Activated T-helper 1 cell treated with Interleukin-2 at 50 U/mL for 16 hours (primary cell): ENCODE data around the gene STX2.

Experiments used
- DNase-seq: peaks from one replicate; pipeline ENCODE4 v3.0.0-alpha.2; 2020; ENCODE audit warnings: low read depth

Gene STX2

DNA sequence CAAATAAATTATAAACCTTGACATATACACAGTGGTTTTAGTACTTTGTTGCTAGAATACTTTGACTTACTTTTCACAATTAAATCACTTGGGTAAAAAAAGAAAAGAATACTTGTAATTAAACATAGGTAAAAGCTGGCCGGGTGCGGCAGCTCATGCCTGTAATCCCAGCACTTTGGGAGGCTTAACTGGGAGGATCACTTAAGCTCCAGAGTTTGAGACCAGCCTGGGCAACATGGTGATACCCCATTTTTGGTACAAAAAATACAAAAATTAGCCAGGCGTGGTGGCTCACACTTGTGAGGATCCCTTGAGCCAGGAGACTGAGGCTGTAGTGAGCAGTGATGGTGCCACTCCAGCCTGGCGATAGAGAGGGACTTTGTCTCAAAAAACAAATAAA is 7.8 kb downstream of the STX2 start:
- no peak for DNase-seq

- no peak for DNase-seq
These were observed 8.9 kb downstream of the STX2 start for GRCh38 chr12:130830246-130830551.

DNA sequence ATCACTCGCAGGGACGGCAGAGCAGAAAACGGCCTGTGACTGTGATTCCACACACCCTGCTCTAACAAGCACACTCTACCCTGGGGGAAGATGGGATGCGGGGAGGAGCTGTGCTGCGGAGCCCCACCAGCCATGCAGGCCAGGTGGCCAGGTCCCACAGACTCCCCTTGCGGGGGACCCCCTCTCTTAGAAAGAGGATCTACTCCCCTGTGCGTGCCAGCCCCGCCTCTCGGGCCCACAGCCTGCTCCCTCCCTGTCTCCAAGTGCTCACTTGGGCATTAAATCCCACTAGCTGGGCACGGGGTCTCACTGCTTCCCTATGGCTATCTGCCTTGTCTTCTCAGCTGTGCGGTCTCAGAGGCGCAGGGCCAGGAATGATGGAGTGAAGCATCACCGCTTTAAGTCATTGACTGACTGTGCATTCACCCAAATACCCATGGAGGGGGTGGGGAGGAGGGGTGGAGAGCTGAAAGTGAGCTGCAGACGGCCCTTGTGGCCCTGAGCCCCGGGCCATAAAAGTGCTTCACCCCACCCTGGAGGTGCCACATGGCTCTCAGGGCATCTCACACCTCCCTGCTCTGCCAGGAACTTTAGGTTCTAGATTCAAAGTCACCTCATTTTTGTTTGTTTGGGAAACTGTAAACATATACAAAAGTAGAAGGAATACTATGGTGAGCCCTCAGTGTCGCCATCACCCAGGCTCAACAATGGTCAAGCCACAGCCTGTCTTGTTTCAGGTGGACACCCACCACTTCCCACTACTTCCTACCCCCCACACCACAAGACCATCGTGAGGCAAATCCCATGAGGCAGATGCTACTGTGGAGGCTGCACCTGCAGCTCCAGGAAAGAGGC is 9.4 kb downstream of the STX2 start:
- no peak for DNase-seq

- DNase-seq: no peak
These were observed 10.2 kb downstream of the STX2 start for GRCh38 chr12:130828895-130829294.

DNA sequence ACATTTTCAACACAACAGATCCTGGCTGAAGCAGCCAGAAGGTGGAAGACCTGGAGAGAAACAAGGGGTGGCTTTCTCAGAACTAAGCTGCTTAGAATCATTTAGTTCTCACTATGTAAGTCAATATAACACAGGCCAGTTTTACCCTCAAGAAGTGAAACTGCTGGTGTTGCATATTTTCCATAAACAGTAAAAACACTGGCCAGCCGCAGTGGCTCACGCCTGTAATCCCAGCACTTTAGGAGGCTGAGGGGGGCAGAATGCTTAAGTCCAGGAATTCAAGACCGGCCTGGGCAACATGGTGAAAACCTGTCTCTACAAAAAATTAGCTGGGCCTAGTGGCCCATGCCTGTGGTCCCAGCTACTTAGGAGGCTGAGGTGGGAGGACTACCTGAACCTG is 11.6 kb downstream of the STX2 start:
- no peak for DNase-seq

- DNase-seq: peak; percentile 65
These were observed 12.8 kb downstream of the STX2 start for GRCh38 chr12:130826151-130826801.

DNA sequence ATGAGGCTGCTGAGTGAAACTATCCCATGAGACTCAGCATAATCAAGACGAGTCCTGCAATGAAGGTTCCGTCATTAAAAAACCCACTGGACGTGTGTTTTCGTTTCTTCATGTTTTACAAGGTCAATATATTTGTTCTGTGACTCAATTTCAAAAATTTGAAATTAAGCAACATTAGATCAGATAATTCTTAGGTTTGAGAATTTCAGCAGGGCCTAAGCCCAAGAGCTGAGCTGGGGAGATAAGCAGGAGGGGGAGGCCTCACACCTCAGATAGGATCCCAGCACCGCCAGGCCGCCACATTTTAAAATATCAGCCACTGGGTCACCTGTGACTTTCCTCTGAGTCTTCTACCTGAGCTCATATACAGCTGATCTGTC is 13.3 kb downstream of the STX2 start:
- no peak for DNase-seq

DNA sequence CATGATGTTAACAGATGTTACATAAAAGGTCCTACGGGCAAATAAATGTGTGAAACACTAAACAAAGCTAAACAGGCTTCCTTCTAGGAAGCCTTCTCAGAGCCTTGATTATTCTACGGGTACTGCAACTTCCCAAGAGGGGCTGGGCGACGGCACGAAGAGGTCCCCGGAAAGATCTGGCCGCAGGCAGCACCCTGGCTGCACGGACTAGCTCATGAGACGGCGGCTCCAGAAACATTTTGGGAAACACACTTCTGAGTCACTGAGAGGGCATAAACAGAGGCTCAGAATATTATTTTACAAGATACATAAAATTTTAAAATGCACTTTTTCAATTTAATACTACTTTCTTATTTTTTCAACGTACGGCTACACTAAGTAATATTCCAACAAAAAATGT is 19.4 kb downstream of the STX2 start:
- DNase-seq: no peak

DNA sequence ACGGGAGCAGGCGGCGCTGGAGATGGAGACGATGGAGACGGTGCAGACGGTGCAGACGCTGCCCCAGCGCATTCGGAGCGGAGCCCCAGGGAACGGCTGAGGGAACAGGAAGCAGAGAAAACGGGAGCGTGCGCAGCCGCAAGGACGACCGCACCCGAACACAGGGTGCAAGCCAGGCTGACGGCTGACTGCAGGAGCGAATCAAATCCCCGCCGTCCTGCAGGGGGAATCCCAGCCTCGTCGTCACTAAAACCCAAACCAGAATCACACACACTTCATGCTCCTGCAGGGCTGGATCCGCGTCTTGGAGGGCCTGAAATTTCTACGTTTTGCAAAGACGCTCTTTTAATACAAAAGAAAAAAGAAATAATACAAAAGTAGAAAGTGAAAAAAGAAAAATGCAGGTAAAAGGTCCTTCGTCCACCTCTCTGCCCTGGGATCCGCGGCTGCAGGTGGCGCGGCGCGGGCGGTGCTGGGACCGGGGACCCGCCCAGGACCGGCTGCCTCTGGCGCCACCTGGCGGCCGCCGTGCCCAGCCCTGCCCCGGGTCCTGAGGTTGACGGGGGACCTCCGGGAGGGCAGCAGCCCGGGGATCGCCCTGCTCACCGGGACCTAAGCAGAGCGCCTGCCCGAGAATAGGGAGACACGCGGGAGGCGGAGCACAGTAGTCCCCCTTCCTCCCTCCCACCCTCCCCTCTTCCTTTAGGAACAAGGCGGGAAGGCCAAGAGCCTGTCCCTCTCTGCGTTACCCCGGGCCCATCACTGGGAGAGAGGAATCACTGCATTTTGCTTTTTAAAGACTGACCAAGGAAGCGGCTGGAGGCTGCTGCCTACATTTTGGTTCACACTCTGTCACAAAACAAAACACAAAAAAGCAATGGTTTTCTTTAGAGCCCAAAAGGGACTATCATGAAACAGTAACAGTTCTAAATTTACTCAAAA is 20.1 kb downstream of the STX2 start:
- peak; percentile 59 for DNase-seq

DNA sequence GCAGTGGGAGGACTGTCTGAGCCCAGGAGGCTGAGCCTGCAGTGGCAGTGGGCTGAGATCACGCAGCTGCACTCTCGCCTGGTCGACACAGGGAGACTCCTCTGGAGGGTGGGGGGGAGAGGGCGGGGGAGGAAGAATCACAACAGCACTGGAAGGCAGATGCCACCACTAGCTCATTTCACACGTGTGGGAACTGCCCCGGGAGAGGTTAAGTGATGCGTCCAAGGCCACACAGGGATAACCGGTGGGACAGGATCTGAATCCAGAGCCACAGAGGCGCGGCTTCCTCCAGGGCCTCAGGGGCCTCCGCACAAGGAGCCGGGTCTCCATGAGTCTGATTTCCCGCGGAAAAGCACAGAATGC is 20.8 kb downstream of the STX2 start:
- no peak for DNase-seq

DNA sequence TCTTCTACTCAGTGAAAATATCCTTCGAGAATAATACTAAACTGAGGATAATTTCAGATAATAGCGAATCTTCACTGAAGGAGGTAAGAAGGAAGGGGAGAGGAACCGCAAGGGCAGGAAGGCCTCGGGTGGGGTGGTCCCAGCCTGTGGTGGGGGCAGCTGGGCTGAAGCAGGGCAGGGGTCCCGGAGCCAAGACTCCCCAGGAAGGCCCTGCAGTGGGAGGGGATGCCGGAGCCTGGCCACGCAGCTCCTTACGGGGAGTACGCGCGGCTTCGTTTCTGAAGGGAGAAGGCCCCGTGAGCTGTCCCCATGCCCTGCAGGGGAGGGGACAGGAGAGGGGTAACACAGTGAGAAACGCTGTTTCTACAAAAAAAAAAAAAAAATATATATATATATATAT is 21.2 kb downstream of the STX2 start:
- DNase-seq: no peak

GRCh38 chr12:130816097-130816496 is 23.0 kb downstream of the STX2 start:
- DNase-seq: no peak

DNA sequence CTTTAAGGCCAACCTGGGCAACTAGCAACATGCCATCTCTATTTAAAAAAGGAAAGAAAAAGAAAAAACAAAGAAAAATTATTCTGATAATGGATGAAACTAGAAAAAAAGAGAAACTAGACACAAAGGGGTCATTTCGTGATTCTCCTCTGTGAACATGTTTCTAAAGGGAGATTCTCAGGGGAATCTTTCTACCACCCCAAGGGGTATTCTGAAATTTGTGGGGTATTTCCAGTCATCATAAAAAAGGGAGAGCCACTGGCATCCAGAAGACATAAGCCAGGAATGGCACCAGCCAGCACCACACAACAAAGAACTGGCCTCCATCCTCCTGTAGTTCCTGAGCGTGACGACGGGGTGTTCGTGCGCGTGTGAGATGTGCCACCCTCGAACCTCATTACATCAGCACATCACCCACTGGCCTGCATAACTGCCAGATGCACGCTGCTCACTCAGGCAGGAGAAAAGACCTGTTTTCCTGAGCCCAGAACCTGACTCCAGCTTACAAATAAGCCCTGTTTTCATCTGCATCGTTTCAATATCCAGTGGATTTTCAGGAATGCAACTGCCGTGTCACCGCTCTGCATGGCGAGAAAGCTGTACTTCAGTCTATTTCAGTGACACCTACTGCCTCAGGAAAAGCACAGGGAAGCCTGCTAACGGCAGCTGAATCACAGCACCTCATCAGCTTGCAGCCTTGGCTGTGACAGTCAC is 23.9 kb downstream of the STX2 start:
- no peak for DNase-seq

DNA sequence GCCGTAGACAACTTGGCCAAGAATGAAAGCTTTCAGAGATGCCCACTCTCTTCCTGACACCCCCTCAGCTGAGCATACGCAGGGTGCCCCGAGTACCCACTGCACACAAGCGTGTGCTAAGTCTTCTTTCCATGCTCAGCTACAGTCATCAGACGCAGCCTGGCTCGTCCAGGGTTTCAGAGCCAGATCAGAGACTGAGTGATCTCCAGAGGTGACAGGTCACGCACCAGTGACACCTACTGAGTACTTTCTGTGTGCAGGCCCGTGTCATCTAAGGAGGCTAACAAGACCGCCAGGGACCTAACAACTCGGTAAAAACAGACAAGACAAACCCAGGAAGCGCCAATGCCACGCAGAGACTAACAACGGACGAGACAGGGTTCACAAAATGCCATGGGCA is 25.1 kb downstream of the STX2 start:
- DNase-seq: no peak

DNA sequence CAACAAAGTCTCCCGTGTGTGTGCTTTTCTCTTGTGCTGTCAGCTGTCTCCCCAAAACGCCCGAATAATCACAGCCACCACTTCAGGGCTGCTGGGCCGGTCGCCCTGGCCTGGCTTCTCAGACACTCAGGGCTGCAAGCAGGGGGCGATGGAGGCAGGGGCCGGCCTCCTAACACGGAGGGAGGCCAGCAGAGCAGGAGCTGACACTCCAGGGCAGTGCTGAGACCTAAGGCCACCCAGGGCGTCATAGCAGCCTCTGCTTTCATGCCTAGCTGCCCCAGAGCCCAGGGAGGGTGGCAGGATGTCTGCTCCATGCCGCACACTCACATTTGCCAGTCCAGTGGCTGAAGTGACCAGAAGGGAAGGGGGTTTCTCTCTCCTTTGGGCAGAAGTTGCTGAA is 25.6 kb downstream of the STX2 start:
- DNase-seq: no peak

- DNase-seq: no peak
These were observed 29.3 kb downstream of the STX2 start for GRCh38 chr12:130809791-130810190.

- DNase-seq: no peak
These were observed 31.7 kb downstream of the STX2 start for GRCh38 chr12:130807309-130807708.

DNA sequence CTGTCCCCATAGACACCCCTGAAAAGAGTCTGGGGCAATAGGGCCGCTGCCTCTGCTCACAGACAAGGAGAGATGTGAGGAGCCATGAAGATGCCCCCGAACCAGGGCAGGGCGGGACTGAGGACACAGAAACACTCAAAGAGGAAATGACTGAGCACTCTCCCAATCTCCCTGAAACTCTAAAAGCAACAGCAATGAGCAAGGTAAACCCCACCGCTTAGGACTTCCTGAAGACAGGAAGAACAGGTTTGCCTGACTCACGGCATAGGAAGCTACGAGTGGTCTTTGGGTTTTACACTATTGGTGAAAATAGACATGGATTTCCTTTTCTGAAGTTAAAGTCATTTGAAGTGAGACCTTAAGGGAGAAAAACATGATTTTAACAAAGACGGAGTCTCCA is 32.5 kb downstream of the STX2 start:
- DNase-seq: no peak

DNA sequence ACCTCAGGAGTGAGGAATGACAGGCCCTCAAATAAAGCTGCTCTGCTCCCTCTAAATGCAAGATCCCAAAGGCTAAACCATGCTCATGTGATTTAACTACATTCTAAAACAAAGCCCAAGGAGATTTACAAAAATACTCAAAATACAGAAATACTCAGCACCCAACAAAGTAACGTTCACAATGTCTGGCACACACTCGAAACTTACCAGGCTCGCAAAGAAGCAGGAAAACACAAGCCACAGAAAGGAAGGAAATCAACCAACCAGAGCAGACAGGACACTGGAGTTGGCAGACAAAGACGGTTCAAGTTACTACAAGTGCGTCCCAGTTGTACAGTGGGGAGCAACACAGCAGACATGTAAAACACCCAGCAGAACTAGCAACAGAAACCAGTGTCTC is 33.4 kb downstream of the STX2 start:
- no peak for DNase-seq

GRCh38 chr12:130804216-130804615 is 34.8 kb downstream of the STX2 start:
- no peak for DNase-seq

GRCh38 chr12:130803702-130804101 is 35.3 kb downstream of the STX2 start:
- no peak for DNase-seq

GRCh38 chr12:130800312-130800711 is 38.7 kb downstream of the STX2 start:
- DNase-seq: no peak
